HG03342 (cell line): ENCODE data around the gene COPS7B.
"Not testable (repeated sequence)": the region's sequence is repeated elsewhere in the genome, so short reads cannot be mapped to it uniquely, and the experiment has no call there.

Experiments
- ATAC-seq: cut with Tn5 transposase; IDR thresholded peaks from one replicate; pipeline ENCODE4 v1.9.1; 2021; ENCODE audit warnings: mild to moderate bottlenecking, moderate library complexity; ENCODE audit not compliant: unreplicated experiment

COPS7B gene

GRCh38 chr2:231786177-231786916 is at the start of gene COPS7B:
Gene COPS7B, plus strand, starts transcription at chr2:231786445. Its CDS starts 2,126 bp downstream, at chr2:231788571.
- peak; percentile 52 for ATAC-seq

DNA sequence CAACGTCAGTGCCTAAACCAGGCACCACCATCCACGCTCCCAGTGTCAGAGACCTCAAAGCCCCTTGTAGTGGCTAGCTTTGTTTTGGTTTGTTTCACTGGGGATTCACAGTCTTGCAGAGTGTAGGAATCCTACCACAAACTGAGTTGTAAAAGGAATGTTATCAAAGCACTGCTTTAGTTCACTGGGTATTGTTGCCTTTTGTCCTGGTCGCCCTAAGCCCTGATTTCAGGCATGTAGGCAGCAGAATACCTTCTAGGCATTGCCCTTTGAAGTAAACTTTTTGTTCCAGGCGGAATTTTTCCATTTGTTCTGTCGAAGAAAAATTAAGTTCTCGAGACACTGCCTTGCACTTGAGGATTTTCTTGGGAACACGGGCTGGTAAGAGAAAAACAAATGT is 48.5 kb upstream of the COPS7B start:
- ATAC-seq, result no peak

GRCh38 chr2:231743376-231744116 is 42.7 kb upstream of the COPS7B start:
- ATAC-seq, result no peak

DNA sequence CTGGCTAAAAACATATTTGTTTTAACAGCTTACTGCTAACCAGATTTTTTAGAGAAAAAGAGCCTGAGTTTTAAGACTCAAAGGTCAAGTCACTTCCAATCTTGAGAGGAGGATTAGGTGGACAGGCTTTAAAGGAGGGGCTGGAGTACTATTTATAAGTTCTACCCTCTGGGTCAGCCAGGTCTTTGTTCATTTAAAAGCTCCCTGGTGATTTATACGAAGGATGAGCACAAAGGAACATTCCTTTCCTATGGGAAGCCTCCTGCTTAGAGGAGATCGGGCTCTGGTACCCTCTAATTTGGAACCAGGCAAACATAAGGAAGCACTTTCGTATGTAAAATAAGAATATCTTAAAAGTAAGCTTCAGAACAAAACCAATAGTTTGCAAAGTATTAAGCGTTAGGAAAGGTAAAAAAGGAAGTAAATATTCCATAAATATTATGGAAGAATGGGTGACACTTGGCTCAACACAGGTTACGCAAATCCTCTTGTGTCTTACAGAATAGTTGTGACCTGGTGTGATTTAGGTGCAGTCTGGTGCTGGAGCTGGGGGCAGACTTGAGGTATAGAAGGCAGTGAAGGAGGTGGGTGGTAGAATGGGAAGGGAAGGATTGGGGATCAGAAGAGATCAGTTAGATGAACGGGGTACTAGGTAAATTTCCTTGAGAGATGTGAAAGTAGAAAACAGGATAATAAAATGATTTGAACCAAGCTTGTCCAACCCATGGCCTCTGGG is 40.8 kb upstream of the COPS7B start:
- no peak for ATAC-seq

DNA sequence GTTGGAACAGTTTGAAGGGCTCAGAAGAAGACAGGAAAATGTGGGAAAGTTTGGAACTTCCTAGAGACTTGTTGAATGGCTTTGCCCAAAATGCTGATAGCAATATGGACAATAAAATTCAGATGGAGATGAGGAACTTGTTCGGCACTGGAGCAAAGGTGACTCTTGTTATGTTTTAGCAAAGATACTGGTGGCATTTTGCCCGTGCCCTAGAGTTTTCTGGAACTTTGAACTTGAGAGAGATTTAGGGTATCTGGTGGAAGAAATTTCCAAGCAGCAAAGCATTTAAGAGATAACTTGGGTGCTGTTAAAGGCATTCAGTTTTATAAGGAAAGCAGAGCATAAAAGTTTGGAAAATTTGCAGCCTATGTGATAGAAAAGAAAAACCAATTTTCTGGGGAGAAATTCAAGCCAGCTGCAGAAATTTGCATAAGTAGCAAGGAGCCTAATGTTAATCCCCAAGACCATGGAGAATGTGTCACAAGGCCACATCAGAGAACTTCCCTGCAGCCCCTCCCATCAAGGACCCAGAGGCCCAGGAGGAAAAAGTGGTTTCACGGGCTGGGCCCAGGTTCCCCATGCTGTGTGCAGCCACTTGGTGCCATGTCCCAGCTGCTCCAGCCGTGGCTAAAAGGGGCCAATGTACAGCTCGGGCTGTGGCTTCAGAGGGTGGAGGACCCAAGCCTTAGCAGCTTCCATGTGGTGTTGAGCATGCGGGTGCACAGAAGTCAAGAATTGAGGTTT is 37.9 kb upstream of the COPS7B start:
- ATAC-seq, result not testable (repeated sequence)

GRCh38 chr2:231749016-231749415 is 37.2 kb upstream of the COPS7B start:
- not testable (repeated sequence) for ATAC-seq

DNA sequence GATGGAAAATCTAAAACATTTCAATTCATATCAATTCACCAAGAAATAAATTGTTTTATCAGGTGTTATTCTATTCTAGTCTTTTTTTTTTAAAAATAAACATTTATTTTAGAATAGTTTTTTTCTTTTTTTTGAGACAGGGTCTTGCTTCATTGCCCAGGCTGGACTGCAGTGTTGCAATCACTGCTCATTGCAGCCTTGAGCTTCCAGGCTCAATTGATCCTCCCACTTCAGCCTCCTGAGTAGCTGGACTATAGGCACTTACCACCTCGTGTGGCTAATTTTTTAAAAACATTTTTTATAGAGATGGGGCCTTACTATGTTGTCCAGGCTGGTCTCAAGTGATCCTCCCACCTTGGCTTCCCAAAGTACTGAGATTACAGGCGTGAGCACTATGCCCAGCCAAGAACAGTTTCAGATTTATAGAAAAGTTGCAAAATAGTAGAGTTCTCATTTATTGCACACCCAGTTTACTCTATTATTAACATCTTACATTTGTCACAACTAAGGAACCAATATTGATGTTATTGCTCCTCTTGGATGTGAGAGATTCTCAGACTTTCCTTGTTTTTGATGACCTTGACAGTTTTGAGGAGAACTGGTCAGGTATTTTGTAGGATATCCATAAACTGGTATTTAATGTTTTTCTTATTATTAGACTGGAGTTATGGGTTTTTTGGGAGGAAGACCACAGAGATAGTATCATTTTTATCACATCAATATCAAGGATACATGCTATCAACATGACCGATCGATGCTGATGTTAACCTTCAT is 35.0 kb upstream of the COPS7B start:
- ATAC-seq, result no peak

DNA sequence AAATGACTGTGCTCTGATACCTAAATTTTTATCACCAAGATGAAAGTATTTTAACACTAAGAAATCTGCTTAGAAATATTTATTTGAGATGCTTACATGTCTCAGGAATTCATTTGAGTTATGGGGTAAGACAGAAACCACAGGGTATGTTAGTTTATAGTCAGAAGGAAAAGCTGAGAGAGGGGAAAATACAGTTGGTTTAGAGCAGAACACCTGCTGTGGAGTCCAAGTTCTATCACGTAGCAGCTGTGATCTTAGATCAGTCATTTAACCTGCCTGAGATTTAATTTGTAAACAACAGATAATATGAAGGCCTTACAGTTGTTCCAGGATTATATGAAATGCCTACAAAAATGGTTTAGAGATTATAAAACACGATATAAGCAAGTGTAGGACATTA is 34.2 kb upstream of the COPS7B start:
- no peak for ATAC-seq

GRCh38 chr2:231761735-231762134 is 24.5 kb upstream of the COPS7B start:
- ATAC-seq, result no peak

- ATAC-seq, result no peak
Observed at GRCh38 chr2:231764124-231764523, 22.1 kb upstream of the COPS7B start.

GRCh38 chr2:231764760-231765159 is 21.5 kb upstream of the COPS7B start:
- no peak for ATAC-seq

GRCh38 chr2:231765496-231765929 is 20.7 kb upstream of the COPS7B start:
- ATAC-seq, result no peak

DNA sequence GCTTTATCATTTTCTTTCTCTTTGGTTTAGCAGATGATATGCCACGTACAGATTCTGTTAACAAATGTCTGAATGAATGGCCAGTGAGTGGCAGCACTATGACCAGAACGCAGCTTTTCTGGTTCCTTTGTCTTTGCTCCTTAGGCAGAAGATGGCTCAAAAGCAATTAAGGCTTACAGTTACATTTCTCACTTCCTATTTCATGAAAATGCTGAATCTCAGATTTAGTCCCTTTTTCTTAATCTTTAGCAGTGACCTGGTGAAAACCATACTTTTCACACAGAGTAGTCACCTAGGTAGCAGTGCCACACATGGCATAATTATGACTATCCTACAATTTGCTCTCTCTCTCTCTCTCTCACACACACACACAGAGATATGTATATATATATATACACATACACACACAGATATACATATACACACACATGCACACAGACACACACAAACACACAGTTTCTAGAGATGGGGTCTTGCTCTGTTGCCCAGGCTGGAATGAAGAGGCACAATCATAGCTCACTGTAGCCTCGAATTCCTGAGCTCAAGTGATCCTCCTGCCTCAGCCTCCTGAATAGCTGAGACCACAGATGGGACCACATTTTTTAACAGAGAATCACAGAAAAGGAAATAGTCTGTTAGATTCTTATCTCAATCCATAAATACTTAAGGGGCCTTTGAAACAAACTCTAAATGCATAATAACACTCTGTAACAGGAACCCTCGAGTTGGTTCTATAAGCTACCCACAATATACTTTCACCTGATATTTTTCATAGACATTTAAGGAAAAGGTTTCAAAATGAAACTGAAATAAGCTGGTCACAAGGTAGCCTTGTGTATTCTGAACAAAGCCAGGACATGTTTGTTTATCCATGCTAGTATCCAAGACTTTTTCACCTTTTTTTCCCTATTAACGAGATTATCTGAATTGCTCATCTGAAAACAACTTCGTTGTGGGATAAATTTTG is 16.8 kb upstream of the COPS7B start:
- no peak for ATAC-seq

DNA sequence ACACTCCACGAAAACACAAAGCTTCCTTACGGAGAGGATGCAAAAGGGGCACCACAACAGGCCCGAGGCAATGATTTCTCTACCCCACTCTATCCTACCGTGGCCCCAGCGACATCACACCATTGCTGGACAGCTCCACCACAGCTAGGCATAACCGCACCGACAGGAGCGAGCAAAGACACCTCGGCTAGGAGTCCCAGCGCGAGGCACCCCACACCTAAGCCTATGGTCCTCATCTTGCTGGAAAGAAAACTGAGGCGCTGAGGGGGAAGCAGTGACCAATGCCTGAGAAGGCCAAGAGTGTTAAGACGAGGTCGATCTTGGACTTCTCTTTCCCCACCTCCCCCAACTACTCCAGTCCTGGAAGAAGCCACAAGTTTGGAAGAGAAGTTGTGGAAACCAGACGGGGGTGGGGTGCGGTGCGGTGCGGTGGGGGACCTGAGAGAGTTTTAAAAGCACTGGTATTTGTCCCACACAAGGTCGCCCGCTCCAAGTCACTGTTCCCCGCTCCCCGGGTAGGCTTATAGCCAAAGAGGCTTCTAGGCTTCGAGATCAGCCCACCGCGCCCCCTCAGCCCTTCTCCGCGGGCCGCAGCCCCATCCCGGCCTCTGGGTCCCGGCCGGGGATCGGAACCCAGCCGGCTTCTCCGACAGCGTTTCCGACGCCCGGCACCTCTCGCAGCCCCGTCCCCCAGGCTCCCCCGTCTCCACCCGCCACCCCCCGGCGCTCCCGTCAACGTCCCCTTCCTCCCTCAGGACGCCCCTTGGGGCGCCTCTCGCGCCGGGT is 5.9 kb upstream of the COPS7B start:
- ATAC-seq, result no peak

DNA sequence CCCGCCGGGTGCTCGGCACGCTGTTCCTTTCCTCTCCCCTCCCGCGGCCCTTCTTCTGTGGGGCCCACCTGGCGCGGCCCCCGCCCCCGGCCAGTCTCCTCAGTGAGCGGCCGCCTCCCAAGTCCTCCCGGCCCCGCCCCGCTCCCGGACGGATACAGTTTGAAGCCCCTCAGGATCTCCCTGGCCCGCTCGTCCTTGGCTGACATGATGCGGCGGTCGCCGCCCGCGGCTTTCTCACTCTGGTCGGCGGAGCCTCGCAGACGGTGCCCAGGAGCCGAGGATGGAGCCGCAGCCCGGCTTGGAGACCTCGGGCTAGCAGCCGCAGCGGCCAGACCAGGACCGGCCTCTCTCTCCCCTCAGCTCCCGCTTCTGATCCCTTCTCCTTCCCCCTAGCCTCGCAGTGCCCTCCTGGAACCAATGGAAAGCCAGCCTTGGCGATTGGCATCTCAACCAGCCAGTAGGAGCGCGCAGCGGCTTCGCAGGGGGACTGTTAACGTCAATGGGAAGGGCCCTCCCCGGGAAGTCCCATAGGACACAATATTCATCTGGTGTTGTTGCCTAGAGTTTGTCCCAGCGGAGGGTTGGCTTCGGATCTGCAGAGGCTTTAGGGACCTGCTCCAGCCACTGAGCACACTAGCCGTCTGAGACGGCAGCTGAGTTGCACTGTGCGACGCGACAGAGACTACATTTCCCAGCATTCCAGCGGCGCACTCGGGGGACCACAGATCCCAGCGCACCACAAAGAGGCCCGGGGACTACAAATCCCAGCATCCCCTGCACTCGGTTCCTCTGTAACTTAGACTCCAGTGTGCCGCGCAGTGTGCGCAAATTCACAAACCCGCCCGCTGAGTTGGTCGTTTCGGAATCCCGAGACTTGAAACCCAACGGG is 5.1 kb upstream of the COPS7B start, which contains the start of gene PDE6D:
Gene PDE6D, minus strand, starts transcription at position 374 of the 889 bp plus-strand sequence. Its CDS starts 168 bp downstream, at position 206.
- ATAC-seq, result peak; percentile 91

GRCh38 chr2:231781798-231782726 is 4.2 kb upstream of the COPS7B start:
- ATAC-seq, result no peak
